Stimulated activated naive CD8-positive, alpha-beta T cell treated with anti-CD3 and anti-CD28 coated beads, Interleukin-15, amount 100 ng/mL, for 72 hours (primary cell): ENCODE data around the gene GZF1.

Source experiments
- ATAC-seq: fragments of 150-1000 bp; cut with Tn5 transposase; 2 replicates; pipeline ENCODE4 v1.10.0; 2021; ENCODE audit warnings: mild to moderate bottlenecking, moderate library complexity
- DNase-seq, 2 donors: peaks; one replicate each; pipeline ENCODE4 v3.0.0; 2021 to 2022
- H3K27ac Mint-ChIP-seq, 2 donors: one replicate each; pipeline ENCODE4 v1.8.0; 2022; ENCODE audit warnings: mild to moderate bottlenecking in 2 of 2, mixed read lengths in 2 of 2, moderate library complexity in 2 of 2
- H3K27me3 Mint-ChIP-seq: one replicate; pipeline ENCODE4 v1.8.0; 2022; ENCODE audit warnings: mixed read lengths
- H3K4me1 Mint-ChIP-seq: one replicate; pipeline ENCODE4 v1.8.0; 2022; ENCODE audit warnings: mild to moderate bottlenecking, mixed read lengths
- H3K4me3 Mint-ChIP-seq, 2 donors: one replicate each; pipeline ENCODE4 v1.8.0; 2022; ENCODE audit warnings: mild to moderate bottlenecking in 2 of 2, mixed read lengths in 2 of 2, moderate library complexity in 1 of 2
- H3K9me3 Mint-ChIP-seq, 2 donors: one replicate each; pipeline ENCODE4 v1.8.0; 2022; ENCODE audit warnings: mixed read lengths in 2 of 2

GZF1 gene

GRCh38 chr20:23371496-23371895 lies 9.5 kb downstream of the GZF1 start:
- H3K4me3 Mint-ChIP-seq, result no peak overlapping the region
- DNase-seq (no peak), ATAC-seq (no peak)
- peaks cover 13% of the 10 kb centered on the region for H3K4me1 Mint-ChIP-seq
- no peaks in the 10 kb centered on the region for H3K27me3 Mint-ChIP-seq
- H3K9me3 Mint-ChIP-seq, result no peaks in the 10 kb centered on the region
- H3K27ac Mint-ChIP-seq, result peak overlapping the region in 1 of 2 donors; percentile 48

GRCh38 chr20:23374441-23374840 lies 12.5 kb downstream of the GZF1 start:
- Mint-ChIP-seq H3K27ac (no peak overlapping the region), H3K9me3 (no peaks in the 10 kb centered on the region)

GRCh38 chr20:23375827-23376226 lies 13.8 kb downstream of the GZF1 start:
- H3K4me1 Mint-ChIP-seq, result no peaks in the 10 kb centered on the region

More at GRCh38 chr20:23374441-23374840, 12.5 kb downstream of the GZF1 start:
- no peak for ATAC-seq
- Mint-ChIP-seq H3K4me3 (no peak overlapping the region), H3K27me3 (no peaks in the 10 kb centered on the region), H3K4me1 (no peaks in the 10 kb centered on the region)
- no peak for DNase-seq

GRCh38 chr20:23379772-23380171 lies 17.8 kb downstream of the GZF1 start:
- Mint-ChIP-seq H3K4me1 (peaks cover 9% of the 10 kb centered on the region), H3K4me3 (no peak overlapping the region), H3K27me3 (no peaks in the 10 kb centered on the region), H3K9me3 (no peaks in the 10 kb centered on the region), H3K27ac (no peak overlapping the region)
- ATAC-seq, result no peak
- DNase-seq, result no peak

More at GRCh38 chr20:23375827-23376226, 13.8 kb downstream of the GZF1 start:
- Mint-ChIP-seq H3K9me3 (no peaks in the 10 kb centered on the region), H3K27ac (peak overlapping the region in 1 of 2 donors; percentile 21), H3K27me3 (no peaks in the 10 kb centered on the region), H3K4me3 (no peak overlapping the region)
- DNase-seq (no peak), ATAC-seq (no peak)

GRCh38 chr20:23381876-23382275 lies 19.9 kb downstream of the GZF1 start:
- Mint-ChIP-seq H3K27me3 (no peaks in the 10 kb centered on the region), H3K4me3 (no peak overlapping the region), H3K27ac (no peak overlapping the region), H3K9me3 (no peaks in the 10 kb centered on the region), H3K4me1 (peaks cover 15% of the 10 kb centered on the region)
- DNase-seq (no peak), ATAC-seq (no peak)

- DNase-seq (no peak), ATAC-seq (no peak)
- no peaks in the 10 kb centered on the region for H3K9me3 Mint-ChIP-seq
- H3K27me3 Mint-ChIP-seq, result no peaks in the 10 kb centered on the region
- no peak overlapping the region for H3K27ac Mint-ChIP-seq
- peaks cover 15% of the 10 kb centered on the region for H3K4me1 Mint-ChIP-seq
- no peak overlapping the region for H3K4me3 Mint-ChIP-seq
Observed at GRCh38 chr20:23386304-23387117, 24.5 kb downstream of the GZF1 start.

GRCh38 chr20:23387118-23387443 lies 25.1 kb downstream of the GZF1 start:
- Mint-ChIP-seq H3K27ac (no peak overlapping the region), H3K4me3 (no peak overlapping the region), H3K9me3 (no peaks in the 10 kb centered on the region), H3K4me1 (peaks cover 13% of the 10 kb centered on the region), H3K27me3 (no peaks in the 10 kb centered on the region)
- ATAC-seq (no peak), DNase-seq (no peak)

GRCh38 chr20:23390091-23390774 lies 28.3 kb downstream of the GZF1 start:
- Mint-ChIP-seq H3K4me1 (peaks cover 6% of the 10 kb centered on the region), H3K9me3 (no peaks in the 10 kb centered on the region), H3K27ac (no peak overlapping the region), H3K4me3 (no peak overlapping the region), H3K27me3 (no peaks in the 10 kb centered on the region)
- ATAC-seq (no peak), DNase-seq (no peak)

- Mint-ChIP-seq H3K4me1 (no peaks in the 10 kb centered on the region), H3K27ac (peak overlapping the region in 1 of 2 donors; percentile 79), H3K4me3 (no peak overlapping the region), H3K27me3 (no peaks in the 10 kb centered on the region), H3K9me3 (no peaks in the 10 kb centered on the region)
- DNase-seq, result no peak
- ATAC-seq, result no peak
Observed at GRCh38 chr20:23391707-23392310, 29.8 kb downstream of the GZF1 start.

GRCh38 chr20:23393996-23394775 lies 32.2 kb downstream of the GZF1 start:
- DNase-seq (no peak), ATAC-seq (no peak)
- H3K27me3 Mint-ChIP-seq, result no peaks in the 10 kb centered on the region
- H3K4me3 Mint-ChIP-seq, result no peak overlapping the region
- H3K9me3 Mint-ChIP-seq, result no peaks in the 10 kb centered on the region
- peak overlapping the region in 1 of 2 donors; percentile 82 for H3K27ac Mint-ChIP-seq
- peaks cover 19% of the 10 kb centered on the region for H3K4me1 Mint-ChIP-seq

GRCh38 chr20:23396950-23397627 lies 35.1 kb downstream of the GZF1 start:
- Mint-ChIP-seq H3K4me3 (no peak overlapping the region), H3K4me1 (peaks cover 42% of the 10 kb centered on the region), H3K27ac (no peak overlapping the region), H3K27me3 (no peaks in the 10 kb centered on the region), H3K9me3 (no peaks in the 10 kb centered on the region)
- ATAC-seq, result no peak
- no peak for DNase-seq

GRCh38 chr20:23397961-23398360 lies 36.0 kb downstream of the GZF1 start:
- Mint-ChIP-seq H3K9me3 (no peaks in the 10 kb centered on the region), H3K27ac (peak overlapping the region; percentile 2 to 6), H3K4me3 (peak overlapping the region; percentile 68 to 72), H3K27me3 (no peaks in the 10 kb centered on the region), H3K4me1 (peaks cover 42% of the 10 kb centered on the region)
- ATAC-seq, result no peak
- DNase-seq, result no peak

- Mint-ChIP-seq H3K9me3 (no peaks in the 10 kb centered on the region), H3K27me3 (no peaks in the 10 kb centered on the region), H3K27ac (peak overlapping the region; percentile 1 to 60), H3K4me3 (peak overlapping the region; percentile 48 to 51), H3K4me1 (peaks cover 42% of the 10 kb centered on the region)
- peak; percentile 20 to 41 for DNase-seq
- peak; percentile 96 for ATAC-seq
Observed at GRCh38 chr20:23399568-23400241, 37.7 kb downstream of the GZF1 start.

GRCh38 chr20:23401051-23401450 lies 39.1 kb downstream of the GZF1 start:
- H3K27me3 Mint-ChIP-seq, result no peaks in the 10 kb centered on the region
- H3K4me1 Mint-ChIP-seq, result peaks cover 45% of the 10 kb centered on the region
- no peaks in the 10 kb centered on the region for H3K9me3 Mint-ChIP-seq
- no peak overlapping the region for H3K4me3 Mint-ChIP-seq
- peak overlapping the region in 1 of 2 donors; percentile 42 for H3K27ac Mint-ChIP-seq
- DNase-seq (no peak), ATAC-seq (no peak)
